Peyer's patch (tissue), 4 donors: ENCODE results near the gene DOHH.

ENCODE experiments used
- POLR2A ChIP-seq, 2 donors: fragments of 450-650 bp; IDR thresholded peaks; one replicate each; pipeline ENCODE4 v1.5.1; 2017; ENCODE audit warnings: antibody characterized with exemption in 2 of 2, mild to moderate bottlenecking in 2 of 2, moderate library complexity in 2 of 2
- TF ChIP-seq, protein P1 (sequence below), 6 experiments: fragments of 450-650 bp in 4 of 6; fragments of 200-600 bp in 2 of 6; sonication (generic) in 1 of 6; IDR thresholded peaks; one replicate each; pipeline ENCODE4 v1.5.1; 2017 to 2019; ENCODE audit warnings: antibody characterized with exemption in 6 of 6, mild to moderate bottlenecking in 3 of 6, moderate library complexity in 1 of 6

DNA sequence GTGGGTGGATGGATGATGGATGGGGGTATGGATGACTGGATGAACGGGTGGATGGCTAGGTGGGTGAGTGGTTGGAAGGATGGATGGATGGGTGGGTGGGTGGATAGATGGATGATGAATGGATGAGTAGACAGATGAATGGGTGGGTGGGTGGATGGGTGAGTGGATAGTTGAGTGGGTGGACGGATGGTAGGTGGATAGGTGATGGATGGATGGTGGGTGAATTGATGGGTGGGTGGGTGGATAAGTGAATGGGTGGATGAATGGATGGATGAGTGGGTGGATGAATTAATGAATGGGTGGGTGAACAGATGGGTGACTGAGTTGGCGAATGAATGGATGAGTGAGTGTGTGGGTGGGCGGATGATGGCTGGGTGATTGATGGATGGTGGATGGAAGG, 25.0 kb downstream of the DOHH start:
- TF ChIP-seq, protein P1, sequence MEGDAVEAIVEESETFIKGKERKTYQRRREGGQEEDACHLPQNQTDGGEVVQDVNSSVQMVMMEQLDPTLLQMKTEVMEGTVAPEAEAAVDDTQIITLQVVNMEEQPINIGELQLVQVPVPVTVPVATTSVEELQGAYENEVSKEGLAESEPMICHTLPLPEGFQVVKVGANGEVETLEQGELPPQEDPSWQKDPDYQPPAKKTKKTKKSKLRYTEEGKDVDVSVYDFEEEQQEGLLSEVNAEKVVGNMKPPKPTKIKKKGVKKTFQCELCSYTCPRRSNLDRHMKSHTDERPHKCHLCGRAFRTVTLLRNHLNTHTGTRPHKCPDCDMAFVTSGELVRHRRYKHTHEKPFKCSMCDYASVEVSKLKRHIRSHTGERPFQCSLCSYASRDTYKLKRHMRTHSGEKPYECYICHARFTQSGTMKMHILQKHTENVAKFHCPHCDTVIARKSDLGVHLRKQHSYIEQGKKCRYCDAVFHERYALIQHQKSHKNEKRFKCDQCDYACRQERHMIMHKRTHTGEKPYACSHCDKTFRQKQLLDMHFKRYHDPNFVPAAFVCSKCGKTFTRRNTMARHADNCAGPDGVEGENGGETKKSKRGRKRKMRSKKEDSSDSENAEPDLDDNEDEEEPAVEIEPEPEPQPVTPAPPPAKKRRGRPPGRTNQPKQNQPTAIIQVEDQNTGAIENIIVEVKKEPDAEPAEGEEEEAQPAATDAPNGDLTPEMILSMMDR (IDR thresholded peaks at IDR 0.05), result no peak
- TF ChIP-seq POLR2A (IDR thresholded peaks at IDR 0.05), result no peak
